NCI-H460 (cell line): Measurements from ENCODE around the gene ALPG. TPM values are rescaled to one million over a fixed set of nuclear protein-coding genes. Genes with fewer than 3 reads are reported as not detected.
"Not testable (repeated sequence)": the region's sequence is repeated elsewhere in the genome, so short reads cannot be mapped to it uniquely, and the experiment has no call there.

Experiments used
- DNase-seq: peaks from one replicate; pipeline ENCODE4 v3.0.0-alpha.2; 2016; ENCODE audit warnings: low read depth; ENCODE audit errors: extremely low read depth
- total RNA-seq: library from RNA; depleted of rRNA; stranded (reverse); fragments of >200 nt; shearing (Covaris generic); gene quantifications from 2 replicates; pipeline ENCODE4 v1.2.3, GENCODE V29; 2014

Gene ALPG
- total RNA-seq, 1 experiment from 2014 or later: not detected

- DNase-seq: no peak
Observed at GRCh38 chr2:232393556-232393955, 13.1 kb upstream of the ALPG start.

GRCh38 chr2:232394431-232394830 lies 12.2 kb upstream of the ALPG start:
- not testable (repeated sequence) for DNase-seq

- DNase-seq: no peak
Observed at GRCh38 chr2:232395586-232395985, 11.1 kb upstream of the ALPG start.

GRCh38 chr2:232396683-232397082 lies 10.0 kb upstream of the ALPG start:
- no peak for DNase-seq

- DNase-seq: no peak
Observed at GRCh38 chr2:232398293-232399034, 8.2 kb upstream of the ALPG start.

- DNase-seq: no peak
Observed at GRCh38 chr2:232400256-232401015, 6.2 kb upstream of the ALPG start.

GRCh38 chr2:232402518-232402917 lies 4.1 kb upstream of the ALPG start:
- no peak for DNase-seq

- no peak for DNase-seq
Observed at GRCh38 chr2:232405943-232406510, 617 bp upstream of the ALPG start.

GRCh38 chr2:232407428-232408150 lies 945 bp downstream of the ALPG start:
- DNase-seq: not testable (repeated sequence)

GRCh38 chr2:232408269-232408668 lies 1.6 kb downstream of the ALPG start:
- not testable (repeated sequence) for DNase-seq

GRCh38 chr2:232409617-232410016 lies 3.0 kb downstream of the ALPG start:
- not testable (repeated sequence) for DNase-seq

- DNase-seq: no peak
Observed at GRCh38 chr2:232410238-232410900, 3.7 kb downstream of the ALPG start.

GRCh38 chr2:232411901-232412629 lies 5.4 kb downstream of the ALPG start:
- no peak for DNase-seq

GRCh38 chr2:232412986-232413385 lies 6.3 kb downstream of the ALPG start:
- DNase-seq: no peak

- no peak for DNase-seq
Observed at GRCh38 chr2:232415138-232415690, 8.6 kb downstream of the ALPG start.

GRCh38 chr2:232415736-232416520 lies 9.3 kb downstream of the ALPG start:
- DNase-seq: no peak

- no peak for DNase-seq
Observed at GRCh38 chr2:232416521-232417470, 10.2 kb downstream of the ALPG start.

- no peak for DNase-seq
Observed at GRCh38 chr2:232417489-232417888, 10.8 kb downstream of the ALPG start.
